Kidney (tissue), 14 donors: ENCODE measurements around the gene NOSTRIN. TPM values are rescaled to one million over a fixed set of nuclear protein-coding genes. Genes with fewer than 3 reads are reported as not detected.
"Not testable (repeated sequence)": the region's sequence is repeated elsewhere in the genome, so short reads cannot be mapped to it uniquely, and the experiment has no call there.

Source experiments
- DNase-seq, 5 donors: peaks; one replicate each; pipeline ENCODE4 v3.0.0-alpha.2; 2013 to 2020
- FAIRE-seq: peaks from 2 replicates; lab custom pipeline; 2012; peaks lifted over from hg19 to GRCh38; lab: Jason Lieb, UNC
- H3K27ac ChIP-seq, 2 donors: one replicate each; pipeline ENCODE4 v1.7.0; 2013; ENCODE audit warnings: low read depth in 2 of 2, low read length in 2 of 2, inconsistent platforms in 1 of 2
- H3K27me3 ChIP-seq: one replicate; pipeline ENCODE4 v1.7.1; 2013; ENCODE audit warnings: low read length, inconsistent platforms; ENCODE audit not compliant: control insufficient read depth, insufficient read depth
- H3K36me3 ChIP-seq, 3 donors: one replicate each; pipeline versions ENCODE4 v1.7.0 to v1.7.1; 2013; ENCODE audit warnings: low read length in 3 of 3, control low read depth in 1 of 3, inconsistent platforms in 1 of 3; ENCODE audit not compliant: insufficient read depth in 3 of 3, control insufficient read depth in 2 of 3
- H3K4me1 ChIP-seq, 3 donors: one replicate each; pipeline versions ENCODE4 v1.7.0 to v1.7.1; 2013; ENCODE audit warnings: low read length in 3 of 3, inconsistent platforms in 1 of 3, low read depth in 1 of 3; ENCODE audit not compliant: control insufficient read depth in 2 of 3, insufficient read depth in 2 of 3
- H3K4me3 ChIP-seq, 3 donors: one replicate each; pipeline versions ENCODE4 v1.7.0 to v1.8.1; 2013; ENCODE audit warnings: low read length in 3 of 3, control low read depth in 1 of 3, inconsistent platforms in 1 of 3
- H3K9ac ChIP-seq, 3 donors: one replicate each; pipeline versions ENCODE4 v1.7.0 to v1.7.1; 2013; ENCODE audit warnings: low read length in 3 of 3, control low read depth in 1 of 3, inconsistent platforms in 1 of 3
- H3K9me3 ChIP-seq, 3 donors: one replicate each; pipeline versions ENCODE4 v1.7.0 to v1.7.1; 2013; ENCODE audit warnings: low read length in 3 of 3, control low read depth in 1 of 3, inconsistent platforms in 1 of 3; ENCODE audit not compliant: control insufficient read depth in 2 of 3, insufficient read depth in 1 of 3
- CTCF ChIP-seq: IDR thresholded peaks from 3 replicates; pipeline ENCODE4 v1.5.1; 2012; ENCODE audit warnings: mild to moderate bottlenecking, moderate library complexity, borderline replicate concordance; ENCODE audit not compliant: insufficient read depth; ENCODE audit errors: extremely low read depth
- intact Hi-C: fragments of 100-400 bp; cut with DNase I; formaldehyde crosslinking; loops from one replicate; pipeline ENCODE4 v1.11.1; 2022
- polyA plus RNA-seq: library from polyadenylated mRNA; stranded (reverse); fragments of 350-450 nt; fragmentation: Illumina TruSeq; extraction: RNeasy Lipid Tissue Mini Kit (QIAGEN cat#74804); gene quantifications from one replicate; pipeline ENCODE4 v1.2.3, GENCODE V29; 2014; ENCODE audit warnings: low read depth, low replicate concordance; ENCODE audit not compliant: insufficient read depth
- total RNA-seq: library from RNA; stranded (reverse); fragmentation: NEBNext Ultra II Directional; extraction: Animal tissue kit (Norgen Biotek cat#: 25700); gene quantifications from one replicate; pipeline ENCODE4 v1.2.1, GENCODE V29; 2021
- donor health status: control.
- donor health status: control.
- donor health status: control.
- donor health status: control.
- donor health status: control.
- donor health status: DM: yes; HTN: yes; CAD: no.
- donor health status: Normal renal cell carcinoma (clear cell type).

Gene NOSTRIN
- total and polyA plus RNA-seq, 2 donors from 2014 or later, result 41.8 to 50.2 TPM

GRCh38 chr2:168853471-168853870, 51.0 kb downstream of the NOSTRIN start:
- no peak overlapping the region for H3K9ac ChIP-seq
- H3K9me3 ChIP-seq, result no peaks in the 10 kb centered on the region
- H3K27me3 ChIP-seq, result no peaks in the 10 kb centered on the region
- H3K27ac ChIP-seq, result no peak overlapping the region
- no peak for DNase-seq
- H3K4me1 ChIP-seq, result no peaks in the 10 kb centered on the region
- no peak for FAIRE-seq
- no peak overlapping the region for H3K4me3 ChIP-seq
- H3K36me3 ChIP-seq, result peaks cover 0 to 23% (median 3%) of the 10 kb centered on the region in 3 donors
- intact Hi-C loops, result no loop called here
- TF ChIP-seq CTCF, result no peak

- H3K27ac ChIP-seq, result no peak overlapping the region
- no peaks in the 10 kb centered on the region for H3K4me1 ChIP-seq
- TF ChIP-seq CTCF, result no peak
- H3K4me3 ChIP-seq, result no peak overlapping the region
- peaks cover 0 to 23% (median 3%) of the 10 kb centered on the region in 3 donors for H3K36me3 ChIP-seq
- no peak for FAIRE-seq
- intact Hi-C loops, result no loop called here
- no peaks in the 10 kb centered on the region for H3K27me3 ChIP-seq
- no peaks in the 10 kb centered on the region for H3K9me3 ChIP-seq
- H3K9ac ChIP-seq, result no peak overlapping the region
- no peak for DNase-seq
These were observed 52.2 kb downstream of the NOSTRIN start for GRCh38 chr2:168854651-168855050.

GRCh38 chr2:168855601-168856000, 53.2 kb downstream of the NOSTRIN start:
- FAIRE-seq (no peak), DNase-seq (no peak)
- Histone ChIP-seq H3K9ac (no peak overlapping the region), H3K9me3 (no peaks in the 10 kb centered on the region), H3K4me3 (no peak overlapping the region), H3K36me3 (peaks cover 0 to 23% (median 3%) of the 10 kb centered on the region in 3 donors), H3K4me1 (no peaks in the 10 kb centered on the region), H3K27ac (no peak overlapping the region), H3K27me3 (no peaks in the 10 kb centered on the region)
- intact Hi-C loops, result no loop called here
- TF ChIP-seq CTCF, result no peak

- FAIRE-seq (no peak), DNase-seq (no peak)
- no peak for TF ChIP-seq CTCF
- no peaks in the 10 kb centered on the region for H3K4me1 ChIP-seq
- H3K9ac ChIP-seq, result no peak overlapping the region
- no peaks in the 10 kb centered on the region for H3K9me3 ChIP-seq
- H3K4me3 ChIP-seq, result no peak overlapping the region
- intact Hi-C loops, result no loop called here
- H3K36me3 ChIP-seq, result peaks cover 0 to 10% (median 10%) of the 10 kb centered on the region in 3 donors
- no peaks in the 10 kb centered on the region for H3K27me3 ChIP-seq
- H3K27ac ChIP-seq, result no peak overlapping the region
These were observed 55.7 kb downstream of the NOSTRIN start for GRCh38 chr2:168858146-168858545.

- intact Hi-C loops, FAIRE-seq, H3K9ac ChIP-seq, H3K27ac ChIP-seq, H3K27me3 ChIP-seq, H3K9me3 ChIP-seq, H3K4me1 ChIP-seq, DNase-seq, H3K4me3 ChIP-seq: not testable (repeated sequence)
- peaks cover 4 to 19% (median 14%) of the 10 kb centered on the region in 3 donors for H3K36me3 ChIP-seq
These were observed 64.7 kb downstream of the NOSTRIN start for GRCh38 chr2:168867164-168867563.
